GM19351 (cell line): ENCODE data around the gene AGPAT2.

Source experiments
- ATAC-seq: cut with Tn5 transposase; IDR thresholded peaks from one replicate; pipeline ENCODE4 v1.9.1; 2021; ENCODE audit warnings: mild to moderate bottlenecking, moderate library complexity; ENCODE audit not compliant: unreplicated experiment

Gene AGPAT2

GRCh38 chr9:136703276-136703860, 16.1 kb upstream of the AGPAT2 start:
- ATAC-seq = no peak

- ATAC-seq = peak; percentile 19
Measured at GRCh38 chr9:136701668-136702053, 14.4 kb upstream of the AGPAT2 start.

DNA sequence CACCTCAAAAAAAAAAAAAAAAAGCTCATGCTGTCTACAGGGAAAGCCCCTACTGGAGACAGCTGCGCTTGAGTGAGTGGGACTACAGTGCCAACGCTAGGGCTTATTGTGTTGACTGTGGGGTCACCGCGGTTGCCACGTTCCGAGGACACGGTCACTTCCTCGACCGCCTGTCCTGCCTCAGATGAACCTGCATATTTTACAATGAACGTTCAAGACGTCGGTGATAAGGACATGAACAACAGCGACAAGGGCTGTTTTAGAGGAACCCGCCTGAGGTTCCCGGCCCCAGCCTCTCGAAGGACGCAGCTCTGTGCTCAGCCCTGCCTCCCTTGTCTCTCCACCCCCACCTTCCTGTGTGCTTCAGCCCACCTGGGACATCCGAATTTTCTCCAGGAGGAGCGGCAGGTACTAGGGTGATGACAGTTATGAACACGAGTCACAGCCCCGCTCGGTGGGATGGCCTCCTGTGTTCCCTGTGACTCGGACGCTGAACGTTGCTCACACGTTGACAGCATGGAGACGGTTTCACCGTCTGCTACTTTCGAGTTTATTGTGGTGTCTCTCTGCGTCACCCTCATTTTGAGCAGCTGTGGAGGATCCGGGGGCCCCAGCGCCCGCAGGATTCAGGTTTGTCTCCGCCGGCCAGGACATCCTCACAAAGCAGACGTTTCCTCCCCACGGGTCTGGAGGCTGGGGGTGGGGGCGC, 13.9 kb upstream of the AGPAT2 start:
- peak; percentile 87 for ATAC-seq

- no peak for ATAC-seq
Measured at GRCh38 chr9:136700304-136700703, 13.0 kb upstream of the AGPAT2 start.

DNA sequence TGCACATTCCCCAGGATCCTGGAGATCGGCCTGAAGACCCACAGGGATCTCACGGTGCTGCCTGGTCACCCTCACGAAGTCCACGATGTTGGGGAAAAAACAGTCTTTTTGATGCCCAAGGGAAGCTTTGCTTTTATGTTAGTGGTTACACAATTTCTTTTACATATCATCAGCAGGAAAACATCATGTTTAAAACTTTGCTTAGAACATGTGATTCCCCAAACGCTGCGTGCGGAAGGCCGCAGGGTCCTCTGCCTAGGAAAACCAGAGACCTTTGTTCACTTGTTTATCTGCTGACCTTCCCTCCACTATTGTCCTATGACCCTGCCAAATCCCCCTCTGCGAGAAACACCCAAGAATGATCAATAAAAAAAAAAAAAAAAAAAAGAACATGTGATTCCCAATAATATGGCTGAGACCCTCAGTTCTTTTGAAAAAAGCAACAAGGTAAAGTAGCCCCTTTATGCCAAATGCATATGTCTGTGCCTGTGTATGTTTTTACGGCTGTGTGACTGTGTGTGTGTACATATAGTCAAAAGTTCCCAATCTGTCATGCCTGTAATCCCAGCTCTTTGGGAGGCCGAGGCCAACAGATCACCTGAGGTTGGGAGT, 11.5 kb upstream of the AGPAT2 start:
- no peak for ATAC-seq

DNA sequence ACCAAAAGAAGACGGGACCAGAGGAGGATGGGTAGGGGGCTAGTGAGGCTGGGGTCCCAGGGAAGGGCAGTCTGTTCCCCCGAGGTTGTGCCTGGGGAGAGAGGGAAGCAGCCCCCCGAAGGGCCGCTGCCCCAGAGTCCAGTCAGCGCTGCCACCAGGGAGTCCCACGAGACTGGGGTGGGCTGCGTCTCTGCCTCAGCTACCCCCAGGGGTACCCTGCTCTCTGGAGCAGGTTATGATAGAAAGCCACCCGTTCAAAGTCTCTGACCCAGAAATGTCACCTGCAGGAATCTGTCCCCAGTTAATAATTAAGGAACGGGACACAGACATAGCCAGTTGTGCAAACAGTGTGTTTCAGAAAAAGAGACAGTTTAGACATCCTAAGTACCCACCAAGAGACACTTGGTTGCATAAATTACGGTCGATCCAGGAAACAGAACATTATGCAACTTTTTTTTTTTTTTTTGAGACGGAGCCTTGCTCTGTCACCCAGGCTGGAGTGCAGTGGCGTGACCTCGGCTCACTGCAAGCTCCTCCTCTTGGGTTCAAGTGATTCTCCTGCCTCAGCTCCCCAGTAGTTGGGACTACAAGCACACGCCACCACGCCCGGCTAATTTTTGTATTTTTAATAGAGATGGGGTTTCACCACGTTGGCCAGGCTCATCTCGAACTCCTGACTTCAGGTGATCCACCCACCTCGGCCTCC, 10.7 kb upstream of the AGPAT2 start:
- no peak for ATAC-seq

DNA sequence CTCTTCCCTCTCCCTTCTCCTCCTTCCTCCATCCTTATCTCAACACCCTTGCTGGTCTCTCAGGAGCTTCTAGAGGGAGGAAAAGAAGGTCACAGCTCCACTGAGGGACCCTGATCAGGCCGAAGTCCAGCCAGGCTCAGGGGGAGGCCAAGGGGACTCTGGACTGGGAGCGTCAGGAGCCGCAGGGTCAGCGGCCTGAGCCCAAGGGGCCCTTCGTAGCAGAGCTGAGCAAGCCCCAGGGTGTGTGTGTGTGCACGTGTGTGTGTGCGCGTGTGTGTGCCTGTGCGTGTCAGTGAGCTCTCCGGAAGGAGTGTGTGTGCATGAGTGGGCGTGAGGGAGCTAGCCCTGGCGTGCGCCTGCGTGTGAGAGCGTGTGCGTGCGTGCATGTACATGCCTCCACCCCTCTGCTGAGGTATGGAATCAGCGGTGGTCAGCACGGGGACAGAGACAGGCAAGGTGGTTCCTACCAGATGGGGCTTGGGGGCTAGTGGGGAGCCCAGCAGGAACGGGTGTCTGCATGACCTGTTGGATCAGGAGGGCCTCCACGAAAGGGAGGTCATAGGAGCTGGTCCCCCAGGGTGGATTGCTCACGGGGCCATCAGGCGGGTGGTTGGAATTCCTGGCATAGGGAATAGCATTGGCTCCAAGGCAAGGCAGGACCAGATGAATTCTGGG, 10.0 kb upstream of the AGPAT2 start:
- no peak for ATAC-seq

DNA sequence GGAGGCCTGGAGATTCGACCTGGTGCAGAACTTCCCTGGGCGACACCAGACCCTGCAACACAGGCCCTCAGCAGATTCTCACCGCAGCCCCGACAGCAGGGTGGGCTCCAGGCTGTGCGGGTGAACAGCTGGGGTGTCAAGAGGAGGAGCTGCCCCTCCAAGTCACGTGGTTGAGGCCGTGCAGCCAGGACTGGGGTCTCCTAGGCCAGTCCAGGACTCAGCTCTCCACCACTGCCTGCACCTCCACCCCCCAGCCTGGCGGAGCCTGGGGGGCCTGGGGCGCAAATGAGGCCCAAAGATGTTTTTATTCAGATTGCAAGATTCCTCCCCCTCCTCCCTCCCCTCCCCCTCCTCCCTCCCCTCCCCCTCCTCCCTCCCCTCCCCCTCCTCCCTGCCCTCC, 9.2 kb upstream of the AGPAT2 start:
- no peak for ATAC-seq

GRCh38 chr9:136695955-136696354, 8.7 kb upstream of the AGPAT2 start:
- ATAC-seq = no peak

DNA sequence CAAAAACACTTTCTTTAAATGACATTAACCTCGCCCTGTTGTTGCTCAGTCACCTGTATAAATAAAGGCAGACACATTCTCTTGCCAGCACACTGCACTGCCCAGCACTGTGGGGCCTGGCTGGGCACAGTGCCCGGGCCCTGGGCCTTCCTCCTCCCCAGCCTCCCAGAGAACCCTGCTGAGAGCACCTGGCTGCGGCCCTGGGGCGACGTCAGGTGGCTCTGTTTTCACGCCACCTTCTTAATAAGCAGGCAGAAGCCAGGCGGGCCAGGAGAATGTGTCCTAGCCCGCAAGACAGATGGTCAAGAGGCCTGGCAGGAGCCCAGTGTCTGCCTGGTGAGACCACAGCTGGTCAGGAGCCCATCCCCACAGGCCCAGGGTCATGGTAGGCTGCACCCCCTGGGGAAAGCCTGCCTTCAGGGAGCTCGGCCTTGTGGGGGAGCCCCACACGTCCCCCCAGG, 8.2 kb upstream of the AGPAT2 start:
- ATAC-seq = no peak

- no peak for ATAC-seq
Measured at GRCh38 chr9:136694872-136695247, 7.6 kb upstream of the AGPAT2 start.

- ATAC-seq = no peak
Measured at GRCh38 chr9:136694163-136694871, 7.1 kb upstream of the AGPAT2 start.

DNA sequence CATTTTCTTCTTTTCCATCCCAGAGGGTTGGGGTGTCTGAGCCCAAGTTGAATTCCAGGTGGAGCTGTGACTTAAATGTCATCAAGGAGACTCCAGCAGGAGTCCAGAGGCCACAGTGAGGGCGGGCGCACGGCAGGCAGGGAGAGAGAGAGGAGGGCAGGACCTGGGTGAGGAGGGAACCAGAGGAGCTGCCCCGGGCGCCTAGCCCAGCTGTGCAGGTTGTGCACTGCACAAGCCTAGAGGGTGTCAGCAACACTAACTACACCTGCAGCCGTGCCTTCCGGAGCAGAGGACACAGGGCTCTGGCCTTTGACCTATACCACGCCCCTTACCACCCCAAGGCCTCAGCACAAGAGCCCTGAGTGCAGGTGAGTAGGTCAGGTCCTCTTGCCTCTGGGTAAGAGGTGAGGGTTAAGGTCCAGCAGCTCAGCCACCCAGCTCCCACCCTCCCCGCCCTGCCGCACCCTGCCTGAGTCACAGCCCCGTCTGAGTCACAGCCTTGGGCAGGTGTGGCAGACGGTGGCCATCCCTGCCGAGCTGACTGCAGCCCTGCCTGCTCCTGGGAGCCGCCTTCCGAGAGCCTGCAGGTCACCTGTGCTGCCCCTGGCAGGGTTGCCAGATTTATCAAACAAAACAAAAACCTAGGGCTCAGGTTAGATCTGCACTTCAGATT, 6.4 kb upstream of the AGPAT2 start:
- ATAC-seq = no peak

GRCh38 chr9:136693135-136693489, 5.9 kb upstream of the AGPAT2 start:
- ATAC-seq = no peak

DNA sequence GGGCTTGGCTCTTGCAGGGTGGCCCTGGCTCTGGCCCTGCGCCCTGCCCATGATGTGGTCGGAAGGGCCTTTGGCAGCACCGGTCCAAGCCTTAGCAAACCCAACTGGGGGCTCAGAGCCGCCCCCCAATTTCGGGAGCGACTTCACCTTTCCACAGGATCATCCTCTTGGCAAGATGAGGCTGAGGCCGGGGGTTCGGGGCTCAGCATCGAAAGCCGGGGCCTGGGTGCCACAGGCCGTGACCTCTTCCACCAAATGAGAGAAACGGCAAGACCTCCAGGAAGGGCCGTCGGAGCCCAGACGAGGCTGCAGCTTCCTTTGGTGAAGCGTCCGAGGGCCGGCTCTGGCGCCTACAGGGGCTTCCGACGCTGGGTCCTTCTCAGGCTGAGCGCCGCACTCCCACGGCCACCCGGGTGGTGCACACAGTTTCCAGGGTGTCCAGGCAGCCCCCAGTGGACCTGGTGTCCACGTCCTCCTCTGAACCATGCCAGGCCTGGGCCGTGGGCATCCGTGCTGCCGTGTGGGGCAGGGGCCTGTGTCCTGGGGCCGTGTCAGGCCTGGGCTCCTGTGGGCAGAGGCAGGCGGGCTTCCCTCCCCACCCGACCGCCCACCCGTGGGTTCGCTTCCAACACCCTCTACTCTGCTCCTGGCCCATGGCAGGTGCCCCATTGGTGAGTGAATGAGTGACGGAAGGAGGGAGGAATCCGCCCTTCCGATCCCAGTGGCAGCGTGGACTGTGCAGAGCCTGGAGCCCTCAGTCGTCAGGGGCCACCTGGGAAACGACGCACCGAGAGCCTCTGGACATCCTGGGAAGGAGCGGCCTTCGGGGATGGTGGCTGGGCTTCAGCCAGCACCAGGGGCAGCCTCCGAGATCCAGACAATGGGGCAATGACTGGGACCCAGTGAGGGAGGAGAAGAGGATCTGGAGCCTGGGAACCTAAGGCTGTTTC, 5.2 kb upstream of the AGPAT2 start:
- ATAC-seq = no peak

- ATAC-seq = no peak
Measured at GRCh38 chr9:136691316-136692184, 4.3 kb upstream of the AGPAT2 start.

- ATAC-seq = no peak
Measured at GRCh38 chr9:136690806-136691261, 3.6 kb upstream of the AGPAT2 start.
